Activated naive CD4-positive, alpha-beta T cell treated with anti-CD3 and anti-CD28 coated beads, Interleukin-2, amount 50 U/mL, for 16 hours (primary cell): ENCODE data around the gene SLC22A5.

Experiments
- DNase-seq: peaks from one replicate; pipeline ENCODE4 v3.0.0-alpha.2; 2020

Gene SLC22A5

GRCh38 chr5:132369474-132370180 lies at the start of gene SLC22A5:
TSS of gene SLC22A5 (plus strand) at chr5:132369710. CDS start at chr5:132369973, 263 bp downstream.
- DNase-seq, result peak; percentile 80

- DNase-seq, result no peak
These were observed 49.5 kb upstream of the SLC22A5 start for GRCh38 chr5:132319975-132320374.

- no peak for DNase-seq
These were observed 48.3 kb upstream of the SLC22A5 start for GRCh38 chr5:132321109-132321721.

GRCh38 chr5:132322266-132322665 lies 47.2 kb upstream of the SLC22A5 start:
- DNase-seq, result no peak

GRCh38 chr5:132323202-132323601 lies 46.3 kb upstream of the SLC22A5 start:
- DNase-seq, result no peak

- DNase-seq, result no peak
These were observed 43.8 kb upstream of the SLC22A5 start for GRCh38 chr5:132325691-132326090.

- DNase-seq, result no peak
These were observed 42.1 kb upstream of the SLC22A5 start for GRCh38 chr5:132327252-132327955.

- DNase-seq, result no peak
These were observed 34.7 kb upstream of the SLC22A5 start for GRCh38 chr5:132334812-132335211.

GRCh38 chr5:132335402-132335801 lies 34.1 kb upstream of the SLC22A5 start:
- DNase-seq, result no peak

- DNase-seq, result no peak
These were observed 30.0 kb upstream of the SLC22A5 start for GRCh38 chr5:132339502-132339901.

GRCh38 chr5:132342291-132343180 lies 27.0 kb upstream of the SLC22A5 start:
- no peak for DNase-seq

GRCh38 chr5:132344775-132345514 lies 24.6 kb upstream of the SLC22A5 start:
- no peak for DNase-seq

- no peak for DNase-seq
These were observed 16.0 kb upstream of the SLC22A5 start for GRCh38 chr5:132353486-132353995.

GRCh38 chr5:132354381-132355139 lies 14.9 kb upstream of the SLC22A5 start:
- DNase-seq, result no peak

- no peak for DNase-seq
These were observed 14.3 kb upstream of the SLC22A5 start for GRCh38 chr5:132355140-132355765.

GRCh38 chr5:132358775-132359174 lies 10.7 kb upstream of the SLC22A5 start:
- no peak for DNase-seq

- DNase-seq, result no peak
These were observed 7.4 kb upstream of the SLC22A5 start for GRCh38 chr5:132362086-132362485.

GRCh38 chr5:132363431-132364112 lies 5.9 kb upstream of the SLC22A5 start:
- no peak for DNase-seq

GRCh38 chr5:132364319-132364718 lies 5.2 kb upstream of the SLC22A5 start:
- no peak for DNase-seq

GRCh38 chr5:132365213-132365612 lies 4.3 kb upstream of the SLC22A5 start:
- no peak for DNase-seq
